ENCODE measurements around the gene ROR1.

- TF ChIP-seq EZH2 (IDR thresholded peaks at IDR 0.05) (no peak), POLR2AphosphoS5 (IDR thresholded peaks at IDR 0.05; ENCODE audit: borderline replicate concordance, low read depth, low read length) (no peak), FOXP2 (optimal IDR thresholded peaks at IDR 0.05; ENCODE audit: control extremely low read depth, extremely low read length, insufficient read depth) (no peak)
These were observed 26.4 kb upstream of the ROR1 start for GRCh38 chr1:63747445-63747844.

Measured in SK-N-MC (cell line).